Stimulated activated CD8-positive, alpha-beta memory T cell treated with anti-CD3 and anti-CD28 coated beads, Interleukin-12 subunit alpha, Interleukin-12 subunit beta, amount 100 ng/mL, for 1 hour (primary cell): ENCODE measurements around the gene DPF1.
"Not testable (repeated sequence)": the region's sequence is repeated elsewhere in the genome, so short reads cannot be mapped to it uniquely, and the experiment has no call there.

ENCODE experiments used
- DNase-seq: peaks from one replicate; pipeline ENCODE4 v3.0.0-alpha.2; 2020; ENCODE audit warnings: low read depth

Gene DPF1

GRCh38 chr19:38250821-38251563 is 27.0 kb upstream of the DPF1 start:
- DNase-seq: no peak

- DNase-seq: no peak
These were observed 26.4 kb upstream of the DPF1 start for GRCh38 chr19:38250428-38250820.

DNA sequence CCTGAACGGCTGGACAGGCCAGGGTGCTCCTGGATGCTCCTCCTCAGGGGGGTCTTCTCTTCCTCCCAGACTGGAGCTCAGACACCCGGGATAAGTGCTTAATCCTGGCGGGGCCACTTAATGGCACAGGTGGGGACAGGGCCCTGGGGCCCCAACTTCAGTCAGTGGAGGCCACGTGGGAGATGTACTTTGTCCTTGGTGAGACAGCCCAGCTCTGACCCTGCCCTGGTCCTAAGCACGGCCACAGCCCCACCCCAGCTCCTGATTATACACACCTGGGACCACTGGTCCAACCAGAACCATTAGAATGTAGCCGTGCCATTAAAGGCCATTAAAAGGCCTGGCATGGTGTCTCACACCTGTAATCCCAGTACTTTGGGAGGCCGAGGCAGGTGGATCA is 24.4 kb upstream of the DPF1 start:
- no peak for DNase-seq

DNA sequence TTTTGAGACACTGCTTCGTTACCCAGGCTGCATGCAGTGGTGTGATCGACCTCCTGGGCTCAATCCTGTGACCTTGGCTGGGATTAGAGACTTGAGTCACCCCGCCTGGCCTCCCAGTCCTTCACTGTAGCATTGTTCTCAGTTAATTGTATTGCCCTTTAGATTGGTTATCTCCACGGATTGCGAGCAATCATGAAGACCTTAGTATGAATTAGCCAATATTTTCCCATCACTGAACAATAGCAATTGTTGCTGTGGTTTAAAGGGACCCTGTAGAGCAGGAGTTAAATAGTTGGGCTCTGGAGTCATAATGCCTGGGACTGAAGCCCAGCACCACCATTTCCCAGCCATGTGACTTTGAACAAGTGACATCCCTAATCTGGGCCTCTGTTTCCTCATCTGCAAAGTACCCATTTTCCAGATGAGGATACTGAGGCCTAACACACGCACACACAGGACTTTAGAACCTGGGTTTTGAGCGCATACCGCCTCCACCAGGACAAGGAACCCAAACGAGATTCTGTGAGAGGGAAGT is 23.8 kb upstream of the DPF1 start:
- DNase-seq: no peak

- no peak for DNase-seq
These were observed 23.1 kb upstream of the DPF1 start for GRCh38 chr19:38247126-38247525.

GRCh38 chr19:38245826-38246498 is 21.9 kb upstream of the DPF1 start:
- no peak for DNase-seq

DNA sequence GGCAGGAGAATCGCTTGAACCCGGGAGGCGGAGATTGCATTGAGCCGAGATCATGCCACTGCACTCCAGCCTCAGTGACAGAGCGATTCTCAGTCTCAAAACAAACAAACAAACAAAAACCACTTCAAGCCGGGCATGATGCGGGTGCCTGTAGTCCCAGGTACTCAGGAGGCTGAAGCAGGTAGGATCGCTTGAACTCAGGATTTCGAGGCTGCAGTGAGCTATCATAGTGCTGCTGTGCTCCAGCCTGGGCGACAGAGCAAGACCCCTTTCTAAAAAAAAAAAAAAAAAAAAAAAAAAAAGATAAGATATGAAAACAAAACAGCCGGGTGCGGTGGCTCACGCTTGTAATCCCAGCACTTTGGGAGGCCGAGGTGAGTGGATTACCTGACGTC is 19.3 kb upstream of the DPF1 start:
- no peak for DNase-seq

DNA sequence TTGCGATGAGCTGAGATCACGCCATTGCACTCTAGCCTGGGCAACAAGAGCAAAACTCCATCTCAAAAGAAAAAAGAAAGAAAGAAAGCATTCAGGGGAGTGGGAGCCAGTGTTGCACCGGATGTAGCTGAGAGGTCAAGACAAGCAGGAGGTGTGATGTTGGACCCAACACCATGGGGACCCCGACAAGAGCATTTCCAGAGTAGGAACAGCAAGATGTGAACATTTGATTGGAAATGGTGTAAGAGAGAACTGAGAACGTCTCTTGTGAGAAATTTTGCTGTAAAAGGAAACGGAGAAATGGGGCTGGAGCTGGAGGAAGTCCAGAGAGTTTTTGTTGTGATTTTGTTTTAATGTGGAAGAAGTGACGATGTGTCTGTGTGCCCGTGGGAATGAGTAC is 15.8 kb upstream of the DPF1 start:
- DNase-seq: no peak

GRCh38 chr19:38234615-38235014 is 10.6 kb upstream of the DPF1 start:
- no peak for DNase-seq

- DNase-seq: peak; percentile 54
These were observed 9.8 kb upstream of the DPF1 start for GRCh38 chr19:38233740-38234251.

GRCh38 chr19:38231918-38232317 is 7.9 kb upstream of the DPF1 start:
- DNase-seq: no peak

DNA sequence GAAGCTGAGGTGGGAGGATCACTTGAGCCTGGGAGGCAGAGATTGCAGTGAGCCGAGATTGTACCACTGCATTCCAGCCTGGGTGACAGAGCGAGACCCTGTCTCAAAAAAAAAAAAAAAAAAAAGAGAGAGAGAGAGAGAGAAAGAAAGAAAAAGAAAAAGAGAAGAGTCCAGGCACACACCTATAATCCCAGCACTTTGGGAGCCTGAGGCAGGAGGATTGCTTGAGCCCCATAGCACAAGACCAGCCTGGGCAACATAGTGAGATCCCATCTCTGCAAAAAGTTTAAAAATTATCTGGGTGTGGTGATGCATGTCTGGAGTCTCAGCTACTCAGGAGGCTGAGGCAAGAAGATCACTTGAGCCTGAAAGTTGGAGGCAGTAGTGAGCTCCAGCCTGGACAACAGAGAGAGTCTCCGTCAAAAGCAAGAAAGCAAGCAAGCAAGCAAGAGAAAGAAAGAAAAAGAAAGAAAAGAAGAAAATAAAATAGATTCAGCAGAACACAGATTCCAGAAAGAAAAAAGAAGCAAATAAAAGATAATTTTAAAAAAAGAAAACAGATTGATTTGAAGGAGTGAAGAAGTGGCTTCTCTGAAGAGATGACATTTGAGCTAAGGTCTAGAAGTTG is 6.6 kb upstream of the DPF1 start:
- DNase-seq: not testable (repeated sequence)

DNA sequence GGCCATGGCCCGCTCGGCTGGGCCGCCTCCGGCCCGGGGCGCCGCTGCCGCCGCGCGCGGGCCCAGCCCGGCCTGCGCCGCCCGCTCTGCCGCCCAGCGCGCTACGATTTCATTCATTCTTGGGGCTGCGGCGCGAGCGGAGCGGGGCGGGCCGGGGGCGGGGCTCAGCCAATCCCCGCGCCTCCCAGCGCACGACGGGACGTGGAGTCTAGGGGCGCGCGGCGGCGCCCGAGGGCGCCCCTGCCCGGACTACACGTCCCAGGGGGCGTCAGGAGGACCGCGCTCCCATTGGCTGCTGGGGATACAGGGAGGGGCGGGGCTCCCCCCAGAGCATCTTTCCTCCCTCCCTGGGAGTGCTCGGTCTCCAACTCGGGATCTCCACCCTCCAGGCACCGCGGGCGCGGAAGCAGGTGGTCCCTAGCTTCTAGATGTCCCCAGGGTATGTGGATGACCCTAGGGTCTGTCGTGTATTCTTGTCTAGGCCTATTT is 5.6 kb upstream of the DPF1 start:
- DNase-seq: peak; percentile 23

DNA sequence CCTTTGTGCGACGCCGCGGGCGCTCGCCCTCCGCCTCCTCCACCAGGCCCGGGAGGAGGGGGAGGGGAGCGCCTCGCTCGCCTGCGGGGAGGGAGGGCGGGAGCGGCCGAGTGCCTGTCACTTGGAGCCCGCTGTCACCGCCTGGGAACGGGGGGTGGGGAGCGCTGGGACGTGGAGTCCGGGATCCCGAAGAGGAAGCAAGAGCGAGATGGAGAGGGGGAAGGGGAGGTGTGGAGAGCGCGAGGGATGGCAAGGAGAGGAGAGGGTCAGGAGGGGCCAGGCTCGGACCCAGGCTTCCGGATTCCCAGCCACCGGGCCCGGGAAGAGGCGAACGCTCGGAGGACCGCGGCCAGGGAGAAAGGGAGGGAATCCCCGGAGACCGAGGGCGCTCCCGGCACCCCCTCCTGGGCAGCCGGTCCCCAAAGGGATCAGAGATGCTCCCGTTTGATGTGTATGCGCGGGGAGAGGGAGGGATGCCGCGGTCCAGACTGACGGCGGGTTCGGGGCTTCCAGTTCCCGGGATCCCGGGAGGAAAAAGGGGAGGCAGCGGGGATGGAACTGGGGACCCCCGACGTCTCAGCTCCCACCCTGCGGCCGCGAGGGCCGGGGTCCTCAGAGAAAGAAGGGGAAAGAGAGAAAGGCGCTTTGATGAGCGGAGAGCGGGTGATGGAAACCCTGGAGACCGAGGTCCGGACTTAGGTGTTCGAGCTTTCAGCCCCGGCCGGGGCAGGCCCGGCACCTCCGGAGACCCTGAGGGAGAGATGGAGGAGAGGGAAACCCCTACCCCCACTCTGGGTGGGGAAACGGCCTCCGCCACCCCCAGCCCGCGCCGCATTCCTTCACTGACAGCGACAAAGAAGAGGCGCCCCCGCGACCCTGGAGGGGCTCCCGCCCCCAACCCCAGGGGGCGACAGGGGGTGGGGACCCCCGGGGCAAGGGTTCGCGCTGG is 4.7 kb upstream of the DPF1 start:
- no peak for DNase-seq

DNA sequence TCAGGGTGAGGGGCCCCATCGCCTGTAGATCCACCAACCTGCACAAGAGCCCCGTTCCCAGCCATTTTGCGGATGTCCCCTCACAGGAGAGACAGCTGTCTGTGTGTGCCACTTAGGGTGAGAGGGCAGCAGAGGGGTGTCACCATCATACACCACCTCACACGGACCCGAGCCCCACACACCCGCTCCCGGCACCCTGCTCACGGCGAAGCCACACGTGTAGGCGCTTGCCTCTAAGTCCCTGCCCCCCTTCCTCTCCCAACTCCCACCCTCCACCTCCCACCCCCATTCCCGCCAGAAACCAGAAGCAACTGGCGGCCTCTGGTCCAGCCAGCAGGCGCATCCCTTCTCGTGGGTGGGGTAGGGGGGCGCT is 4.0 kb upstream of the DPF1 start:
- no peak for DNase-seq

GRCh38 chr19:38227287-38228004 is 3.4 kb upstream of the DPF1 start:
- DNase-seq: no peak

- DNase-seq: not testable (repeated sequence)
These were observed 819 bp upstream of the DPF1 start for GRCh38 chr19:38224863-38225218.

DNA sequence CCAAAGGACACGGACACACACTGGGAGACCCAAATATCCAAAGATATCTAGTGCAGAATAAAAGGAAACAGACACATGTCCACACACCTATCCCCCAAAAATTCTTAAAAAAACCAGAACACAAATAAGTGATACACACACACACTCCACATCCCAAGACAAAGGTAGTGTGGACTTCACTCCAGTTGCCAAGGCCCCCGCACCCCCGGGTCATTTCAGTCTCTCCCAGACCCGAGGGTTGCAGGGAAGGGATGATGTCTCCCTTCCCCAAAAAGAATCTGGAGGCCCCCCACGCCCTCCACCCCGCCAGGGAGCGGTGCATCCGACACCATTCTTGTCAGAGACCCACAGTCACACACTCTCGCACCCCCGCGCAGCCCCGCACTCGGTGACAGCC is 407 bp downstream of the DPF1 start:
- DNase-seq: no peak

DNA sequence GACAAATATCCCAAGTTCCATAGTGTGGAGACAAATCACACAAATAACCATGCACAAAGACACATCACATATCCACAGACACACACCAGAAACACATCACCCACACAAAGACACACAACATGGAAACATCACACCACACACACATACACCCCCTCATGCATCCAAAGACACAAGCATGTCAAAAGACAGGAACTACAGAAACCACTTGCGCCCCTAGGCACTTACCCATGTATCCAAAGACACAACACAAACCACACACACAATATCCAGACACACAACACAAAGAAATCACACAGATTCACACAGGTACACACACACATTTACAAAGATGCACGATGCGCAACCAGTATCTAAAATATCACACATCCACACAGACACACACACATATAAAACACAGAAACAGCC is 901 bp downstream of the DPF1 start:
- no peak for DNase-seq

- no peak for DNase-seq
These were observed 1.8 kb downstream of the DPF1 start for GRCh38 chr19:38221919-38222830.
